Uterus (tissue), 2 donors: Measurements from ENCODE around the gene TRIM15.

Experiments
- POLR2A ChIP-seq, 2 donors: fragments of 450-650 bp; IDR thresholded peaks; one replicate each; pipeline ENCODE4 v1.6.1; 2016; ENCODE audit warnings: antibody characterized with exemption in 2 of 2, mild to moderate bottlenecking in 1 of 2, moderate library complexity in 1 of 2
- TF ChIP-seq, protein P1 (sequence below), 4 experiments: fragments of 200-600 bp in 2 of 4; fragments of 450-650 bp in 2 of 4; sonication (generic) in 2 of 4; IDR thresholded peaks; one replicate each; pipeline ENCODE4 v1.5.1; 2016 to 2019; ENCODE audit warnings: antibody characterized with exemption in 4 of 4, mild to moderate bottlenecking in 2 of 4, moderate library complexity in 1 of 4

DNA sequence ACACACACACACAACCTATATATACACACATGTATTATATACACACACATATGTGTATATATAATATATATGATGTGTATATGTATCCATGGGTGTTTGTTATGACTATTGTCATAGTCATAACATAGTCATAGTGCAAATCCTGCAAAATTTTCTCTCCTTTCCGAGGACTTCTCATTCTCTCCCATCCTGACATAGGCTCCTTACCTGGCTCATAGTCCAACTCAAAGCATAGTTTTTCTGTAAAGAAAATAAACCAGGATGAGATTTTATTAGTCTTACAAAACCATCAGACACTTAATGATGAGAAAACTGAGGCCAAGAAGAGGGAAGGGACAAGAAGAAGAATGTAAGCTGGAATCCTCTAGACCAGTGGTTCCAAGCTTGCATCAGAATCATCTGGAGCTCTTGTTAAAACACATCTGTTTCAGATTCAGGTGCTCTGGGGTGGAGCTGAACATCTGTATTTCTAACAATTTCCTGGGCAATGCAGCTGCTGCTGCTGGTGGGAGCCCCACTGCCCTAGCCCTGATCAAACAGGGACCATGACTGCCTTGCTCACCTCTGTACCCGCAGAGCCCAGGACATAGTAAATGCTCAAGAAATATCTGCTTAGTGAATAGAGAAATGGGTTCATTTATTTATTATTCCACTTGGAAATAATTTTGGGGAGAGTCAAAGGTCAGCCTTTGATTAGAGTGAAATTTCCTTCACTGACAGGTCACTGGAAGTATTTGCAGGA lies 7.7 kb upstream of the TRIM15 start:
- TF ChIP-seq, protein P1, sequence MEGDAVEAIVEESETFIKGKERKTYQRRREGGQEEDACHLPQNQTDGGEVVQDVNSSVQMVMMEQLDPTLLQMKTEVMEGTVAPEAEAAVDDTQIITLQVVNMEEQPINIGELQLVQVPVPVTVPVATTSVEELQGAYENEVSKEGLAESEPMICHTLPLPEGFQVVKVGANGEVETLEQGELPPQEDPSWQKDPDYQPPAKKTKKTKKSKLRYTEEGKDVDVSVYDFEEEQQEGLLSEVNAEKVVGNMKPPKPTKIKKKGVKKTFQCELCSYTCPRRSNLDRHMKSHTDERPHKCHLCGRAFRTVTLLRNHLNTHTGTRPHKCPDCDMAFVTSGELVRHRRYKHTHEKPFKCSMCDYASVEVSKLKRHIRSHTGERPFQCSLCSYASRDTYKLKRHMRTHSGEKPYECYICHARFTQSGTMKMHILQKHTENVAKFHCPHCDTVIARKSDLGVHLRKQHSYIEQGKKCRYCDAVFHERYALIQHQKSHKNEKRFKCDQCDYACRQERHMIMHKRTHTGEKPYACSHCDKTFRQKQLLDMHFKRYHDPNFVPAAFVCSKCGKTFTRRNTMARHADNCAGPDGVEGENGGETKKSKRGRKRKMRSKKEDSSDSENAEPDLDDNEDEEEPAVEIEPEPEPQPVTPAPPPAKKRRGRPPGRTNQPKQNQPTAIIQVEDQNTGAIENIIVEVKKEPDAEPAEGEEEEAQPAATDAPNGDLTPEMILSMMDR (IDR thresholded peaks at IDR 0.05) = no peak
- no peak for TF ChIP-seq POLR2A (IDR thresholded peaks at IDR 0.05)
